ENCODE measurements around the gene MICAL2. TPM values are rescaled to one million over a fixed set of nuclear protein-coding genes. Genes with fewer than 3 reads are reported as not detected.

MICAL2 gene
- total RNA-seq, 2 experiments from 2014 or later: not detected

GRCh38 chr11:12132790-12133145, 22.4 kb downstream of the MICAL2 start:
- Histone ChIP-seq H3K9me2 (ENCODE audit: insufficient read depth, low read length) (no peaks in the 10 kb centered on the region), H3K79me2 (ENCODE audit: insufficient read depth, low read depth, low read length) (no peaks in the 10 kb centered on the region), H3K36me3 (ENCODE audit: insufficient read depth, low read length) (no peaks in the 10 kb centered on the region), H3K9me3 (ENCODE audit: low read length) (no peaks in the 10 kb centered on the region), H2AFZ (ENCODE audit: low read length) (no peak overlapping the region), H3K4me3 (ENCODE audit: low read depth, low read length, poor library complexity, severe bottlenecking) (no peak overlapping the region), H4K20me1 (ENCODE audit: insufficient read depth, low read length) (no peaks in the 10 kb centered on the region), H3K4me2 (ENCODE audit: low read length) (no peak overlapping the region), H3K27ac (ENCODE audit: low read depth, low read length, poor library complexity, severe bottlenecking) (no peak overlapping the region), H3K4me1 (ENCODE audit: insufficient read depth, low read length, poor library complexity, severe bottlenecking) (no peaks in the 10 kb centered on the region)
- intact Hi-C loops (cut with micrococcal nuclease; ENCODE audit: unreplicated experiment): no loop called here
- BruUV-seq (replicated peaks): no TSS peak
- no peak for DNase-seq (ENCODE audit: low spot score)
- POLR2A ChIA-PET: no interaction called here
- no peak for TF ChIP-seq CTCF (conservative IDR thresholded peaks at IDR 0.05; ENCODE audit: low read length)
- no peak for TF ChIP-seq EZH2phosphoT487 (IDR thresholded peaks at IDR 0.05; ENCODE audit: borderline replicate concordance, low read depth, low read length)
- CTCF ChIA-PET (ENCODE audit: unreplicated experiment): interaction anchor here (0.7 kb wide), 1 partner anchor 161 kb away, joined by 3 read pairs; no protein-coding TSS in a partner anchor

- H3K4me2 ChIP-seq (ENCODE audit: low read length): no peak overlapping the region
- intact Hi-C loops (cut with micrococcal nuclease; ENCODE audit: unreplicated experiment): no loop called here
- TF ChIP-seq EZH2phosphoT487 (IDR thresholded peaks at IDR 0.05; ENCODE audit: borderline replicate concordance, low read depth, low read length) (no peak), CTCF (conservative IDR thresholded peaks at IDR 0.05; ENCODE audit: low read length) (no peak)
- BruUV-seq (replicated peaks): no TSS peak
- no peaks in the 10 kb centered on the region for H3K4me1 ChIP-seq (ENCODE audit: insufficient read depth, low read length, poor library complexity, severe bottlenecking)
- no peaks in the 10 kb centered on the region for H3K79me2 ChIP-seq (ENCODE audit: insufficient read depth, low read depth, low read length)
- ChIA-PET POLR2A (no interaction called here), CTCF (ENCODE audit: unreplicated experiment) (interaction anchor here (0.7 kb wide), 1 partner anchor 162 kb away, joined by 3 read pairs; no protein-coding TSS in a partner anchor)
- no peaks in the 10 kb centered on the region for H3K36me3 ChIP-seq (ENCODE audit: insufficient read depth, low read length)
- no peaks in the 10 kb centered on the region for H3K9me2 ChIP-seq (ENCODE audit: insufficient read depth, low read length)
- no peak overlapping the region for H3K27ac ChIP-seq (ENCODE audit: low read depth, low read length, poor library complexity, severe bottlenecking)
- no peaks in the 10 kb centered on the region for H3K9me3 ChIP-seq (ENCODE audit: low read length)
- H2AFZ ChIP-seq (ENCODE audit: low read length): no peak overlapping the region
- H4K20me1 ChIP-seq (ENCODE audit: insufficient read depth, low read length): no peaks in the 10 kb centered on the region
- no peak overlapping the region for H3K4me3 ChIP-seq (ENCODE audit: low read depth, low read length, poor library complexity, severe bottlenecking)
- DNase-seq (ENCODE audit: low spot score): no peak
Measured at GRCh38 chr11:12133547-12134235, 23.3 kb downstream of the MICAL2 start.

- BruUV-seq (replicated peaks): no TSS peak
- Histone ChIP-seq H3K4me3 (ENCODE audit: low read depth, low read length, poor library complexity, severe bottlenecking) (no peak overlapping the region), H3K36me3 (ENCODE audit: insufficient read depth, low read length) (no peaks in the 10 kb centered on the region), H3K4me1 (ENCODE audit: insufficient read depth, low read length, poor library complexity, severe bottlenecking) (no peaks in the 10 kb centered on the region), H3K79me2 (ENCODE audit: insufficient read depth, low read depth, low read length) (no peaks in the 10 kb centered on the region), H2AFZ (ENCODE audit: low read length) (no peak overlapping the region), H3K9me2 (ENCODE audit: insufficient read depth, low read length) (no peaks in the 10 kb centered on the region), H3K27ac (ENCODE audit: low read depth, low read length, poor library complexity, severe bottlenecking) (no peak overlapping the region), H3K9me3 (ENCODE audit: low read length) (no peaks in the 10 kb centered on the region), H3K4me2 (ENCODE audit: low read length) (no peak overlapping the region), H4K20me1 (ENCODE audit: insufficient read depth, low read length) (no peaks in the 10 kb centered on the region)
- intact Hi-C loops (cut with micrococcal nuclease; ENCODE audit: unreplicated experiment): no loop called here
- CTCF ChIA-PET (ENCODE audit: unreplicated experiment): no interaction called here
- POLR2A ChIA-PET: no interaction called here
- TF ChIP-seq CTCF (conservative IDR thresholded peaks at IDR 0.05; ENCODE audit: low read length) (no peak), EZH2phosphoT487 (IDR thresholded peaks at IDR 0.05; ENCODE audit: borderline replicate concordance, low read depth, low read length) (no peak)
- DNase-seq (ENCODE audit: low spot score): no peak
Measured at GRCh38 chr11:12134236-12134585, 23.8 kb downstream of the MICAL2 start.

Measured in OCI-LY7 (cell line).